HEK293 (cell line): ENCODE data around the gene AGMAT.

ENCODE experiments used
- CTCF ChIA-PET: fragments of 350-600 bp; formaldehyde crosslinking; extraction: SDS; loops from one replicate; lab custom pipeline; 2021; ENCODE audit warnings: antibody characterized with exemption; lab: Yijun Ruan, JAX
- POLR2A ChIA-PET: fragments of 300-600 bp; formaldehyde crosslinking; extraction: SDS; loops from one replicate; lab custom pipeline; 2020; ENCODE audit warnings: antibody characterized with exemption, inconsistent platforms; lab: Yijun Ruan, JAX
- H3K27ac ChIP-seq: fragments of 200-500 bp; sonication (Bioruptor generic); 2 replicates; pipeline ENCODE4 v1.5.1; 2014; ENCODE audit warnings: low read depth, low read length, control low read depth, inconsistent platforms; ENCODE audit errors: extremely low read depth
- H3K36me3 ChIP-seq, 2 experiments: fragments of 200-500 bp in 1 of 2; sonication (Bioruptor generic) in 1 of 2; 1 replicate in 1 of 2; 2 replicates in 1 of 2; pipeline ENCODE4 v1.5.1; 2014 to 2017; ENCODE audit warnings: inconsistent platforms in 2 of 2, low read length in 2 of 2; ENCODE audit not compliant: control insufficient read depth in 2 of 2, insufficient read depth in 1 of 2
- H3K4me1 ChIP-seq: fragments of 200-500 bp; sonication (Bioruptor generic); 2 replicates; pipeline ENCODE4 v1.5.1; 2014; ENCODE audit warnings: mild to moderate bottlenecking, low read length, inconsistent platforms; ENCODE audit not compliant: control insufficient read depth, insufficient read depth
- H3K4me3 ChIP-seq: 2 replicates; pipeline ENCODE4 v1.5.1; 2011; ENCODE audit warnings: low read depth, mild to moderate bottlenecking, control low read depth, low read length, moderate library complexity
- H3K9me3 ChIP-seq: fragments of 200-500 bp; sonication (Bioruptor generic); 2 replicates; pipeline ENCODE4 v1.5.1; 2014; ENCODE audit warnings: low read depth, low read length, inconsistent platforms; ENCODE audit not compliant: control insufficient read depth, insufficient read depth
- EGR2 ChIP-seq: fragments of 450-650 bp; formaldehyde crosslinking; IDR thresholded peaks from 2 replicates; pipeline ENCODE4 v1.5.1; 2016; ENCODE audit warnings: low read depth, missing biosample characterization, missing genetic modification characterization
- GFI1B ChIP-seq: fragments of 450-650 bp; formaldehyde crosslinking; IDR thresholded peaks from 2 replicates; pipeline ENCODE4 v1.5.1; 2016; ENCODE audit warnings: missing biosample characterization, missing genetic modification characterization
- IKZF3 ChIP-seq: fragments of 450-650 bp; IDR thresholded peaks from 2 replicates; pipeline ENCODE4 v1.5.0; 2018; ENCODE audit warnings: missing biosample characterization, mild to moderate bottlenecking, missing genetic modification characterization, moderate library complexity
- KLF16 ChIP-seq: fragments of 450-650 bp; formaldehyde crosslinking; IDR thresholded peaks from 2 replicates; pipeline ENCODE4 v1.5.1; 2017; ENCODE audit warnings: missing biosample characterization, missing genetic modification characterization
- SCRT2 ChIP-seq: fragments of 450-650 bp; formaldehyde crosslinking; IDR thresholded peaks from 2 replicates; pipeline ENCODE4 v1.5.1; 2016; ENCODE audit warnings: missing biosample characterization, missing genetic modification characterization
- SP7 ChIP-seq: fragments of 450-650 bp; formaldehyde crosslinking; IDR thresholded peaks from 2 replicates; pipeline ENCODE4 v1.5.1; 2016; ENCODE audit warnings: missing biosample characterization, missing genetic modification characterization
- TRIM28 ChIP-seq: IDR thresholded peaks from 2 replicates; pipeline ENCODE4 v1.6.1; 2011; ENCODE audit warnings: low read length, control low read depth, borderline replicate concordance
- WT1 ChIP-seq: fragments of 450-650 bp; formaldehyde crosslinking; IDR thresholded peaks from 2 replicates; pipeline ENCODE4 v1.5.1; 2016; ENCODE audit warnings: missing biosample characterization, missing genetic modification characterization
- YY2 ChIP-seq: fragments of 450-650 bp; formaldehyde crosslinking; IDR thresholded peaks from 2 replicates; pipeline ENCODE4 v1.5.1; 2016; ENCODE audit warnings: missing biosample characterization, missing genetic modification characterization
- ZBTB10 ChIP-seq: fragments of 450-650 bp; formaldehyde crosslinking; IDR thresholded peaks from 2 replicates; pipeline ENCODE4 v1.5.1; 2016; ENCODE audit warnings: missing biosample characterization, missing genetic modification characterization
- ZFP37 ChIP-seq: fragments of 450-650 bp; formaldehyde crosslinking; IDR thresholded peaks from 2 replicates; pipeline ENCODE4 v1.5.1; 2016; ENCODE audit warnings: missing biosample characterization, missing genetic modification characterization
- ZNF132 ChIP-seq: fragments of 450-650 bp; formaldehyde crosslinking; IDR thresholded peaks from 2 replicates; pipeline ENCODE4 v1.5.1; 2017; ENCODE audit warnings: missing biosample characterization, missing genetic modification characterization, borderline replicate concordance
- ZNF140 ChIP-seq: fragments of 450-650 bp; formaldehyde crosslinking; IDR thresholded peaks from 2 replicates; pipeline ENCODE4 v1.5.1; 2016; ENCODE audit warnings: missing biosample characterization, missing genetic modification characterization
- ZNF19 ChIP-seq: fragments of 450-650 bp; formaldehyde crosslinking; IDR thresholded peaks from 2 replicates; pipeline ENCODE4; 2016; ENCODE audit warnings: missing biosample characterization, missing genetic modification characterization, low read depth
- ZNF274 ChIP-seq, 2 experiments: fragments of 200-500 bp in 1 of 2; fragments of 450-650 bp in 1 of 2; sonication (Bioruptor generic) in 1 of 2; formaldehyde crosslinking in 1 of 2; IDR thresholded peaks; 2 replicates each; pipeline versions ENCODE4 v1.5.1 to v1.6.1; 2014 to 2016; ENCODE audit warnings: borderline replicate concordance in 1 of 2, inconsistent platforms in 1 of 2, low read length in 1 of 2, missing biosample characterization in 1 of 2, missing genetic modification characterization in 1 of 2
- ZNF280C ChIP-seq: fragments of 450-650 bp; formaldehyde crosslinking; IDR thresholded peaks from 2 replicates; pipeline ENCODE4 v1.5.1; 2016; ENCODE audit warnings: missing biosample characterization, missing genetic modification characterization
- ZNF311 ChIP-seq: fragments of 450-650 bp; formaldehyde crosslinking; IDR thresholded peaks from 2 replicates; pipeline ENCODE4 v1.5.1; 2017; ENCODE audit warnings: missing biosample characterization, missing genetic modification characterization, borderline replicate concordance
- ZNF324 ChIP-seq: fragments of 450-650 bp; formaldehyde crosslinking; IDR thresholded peaks from 2 replicates; pipeline ENCODE4 v1.5.1; 2016; ENCODE audit warnings: missing biosample characterization, missing genetic modification characterization
- ZNF449 ChIP-seq: fragments of 450-650 bp; formaldehyde crosslinking; IDR thresholded peaks from 2 replicates; pipeline ENCODE4 v1.5.1; 2017; ENCODE audit warnings: missing biosample characterization, mild to moderate bottlenecking, missing genetic modification characterization, moderate library complexity
- ZNF513 ChIP-seq: fragments of 450-650 bp; IDR thresholded peaks from 2 replicates; pipeline ENCODE4 v1.5.1; 2018; ENCODE audit warnings: missing biosample characterization, missing genetic modification characterization
- ZNF548 ChIP-seq: fragments of 450-650 bp; formaldehyde crosslinking; IDR thresholded peaks from 2 replicates; pipeline ENCODE4 v1.5.1; 2016; ENCODE audit warnings: missing biosample characterization, missing genetic modification characterization
- ZNF610 ChIP-seq: fragments of 450-650 bp; formaldehyde crosslinking; IDR thresholded peaks from 2 replicates; pipeline ENCODE4 v1.5.1; 2016; ENCODE audit warnings: missing biosample characterization, missing genetic modification characterization, borderline replicate concordance
- ZNF621 ChIP-seq: fragments of 450-650 bp; formaldehyde crosslinking; IDR thresholded peaks from 2 replicates; pipeline ENCODE4 v1.5.1; 2017; ENCODE audit warnings: missing biosample characterization, missing genetic modification characterization
- ZNF664 ChIP-seq: fragments of 450-650 bp; formaldehyde crosslinking; IDR thresholded peaks from 2 replicates; pipeline ENCODE4 v1.5.1; 2016; ENCODE audit warnings: missing biosample characterization, missing genetic modification characterization
- ZNF701 ChIP-seq: fragments of 450-650 bp; formaldehyde crosslinking; IDR thresholded peaks from 2 replicates; pipeline ENCODE4 v1.5.1; 2016; ENCODE audit warnings: missing biosample characterization, missing genetic modification characterization
- ZSCAN5A ChIP-seq: fragments of 450-650 bp; formaldehyde crosslinking; IDR thresholded peaks from 2 replicates; pipeline ENCODE4 v1.5.1; 2016; ENCODE audit warnings: missing biosample characterization, missing genetic modification characterization

Gene AGMAT

GRCh38 chr1:15592285-15592684, 7.4 kb upstream of the AGMAT start:
- ChIA-PET POLR2A (interaction anchor here (1.3 kb wide), 1 partner anchor 11 kb away, joined by 3 read pairs; no protein-coding TSS in a partner anchor), CTCF (interaction anchor here (0.6 kb wide), 1 partner anchor 20 kb away, joined by 3 read pairs; no protein-coding TSS in a partner anchor)
- H3K27ac ChIP-seq = no peak overlapping the region
- no peak overlapping the region for H3K4me3 ChIP-seq
- TF ChIP-seq WT1 (tag by site-specific recombination) (no peak), IKZF3 (no peak), SP7 (tag by site-specific recombination) (no peak), SCRT2 (no peak), ZNF132 (no peak), ZNF449 (tag by site-specific recombination) (no peak), YY2 (tag by site-specific recombination) (no peak), ZNF280C (tag by site-specific recombination) (no peak), ZFP37 (tag by site-specific recombination) (no peak), GFI1B (tag by site-specific recombination) (no peak), TRIM28 (no peak), ZNF311 (tag by site-specific recombination) (no peak), ZNF513 (no peak), ZNF548 (tag by site-specific recombination) (no peak), ZSCAN5A (tag by site-specific recombination) (no peak), ZNF621 (tag by site-specific recombination) (no peak), ZNF701 (no peak)
- no peaks in the 10 kb centered on the region for H3K4me1 ChIP-seq
- H3K9me3 ChIP-seq = no peaks in the 10 kb centered on the region
- H3K36me3 ChIP-seq = no peaks in the 10 kb centered on the region

GRCh38 chr1:15583016-15583706, 1.7 kb downstream of the AGMAT start:
- no peaks in the 10 kb centered on the region for H3K4me1 ChIP-seq
- no peak overlapping the region for H3K4me3 ChIP-seq
- CTCF ChIA-PET = no interaction called here
- H3K9me3 ChIP-seq = no peaks in the 10 kb centered on the region
- H3K36me3 ChIP-seq = no peaks in the 10 kb centered on the region
- H3K27ac ChIP-seq = no peak overlapping the region
- POLR2A ChIA-PET = no interaction called here
- no peak for TF ChIP-seq ZNF132
- no peak for TF ChIP-seq ZNF274 (IDR thresholded peaks at IDR 0.05; ENCODE audit: low read length)
- no peak for TF ChIP-seq ZNF274 (tag by site-specific recombination; IDR thresholded peaks at IDR 0.05; ENCODE audit: borderline replicate concordance)
- no peak for TF ChIP-seq ZNF19 (tag by site-specific recombination)
- TF ChIP-seq ZNF664 (tag by site-specific recombination) = no peak
- TF ChIP-seq KLF16 = no peak
- no peak for TF ChIP-seq ZNF324
- no peak for TF ChIP-seq ZBTB10 (tag by site-specific recombination)
- TF ChIP-seq EGR2 (tag by site-specific recombination) = no peak
- no peak for TF ChIP-seq YY2 (tag by site-specific recombination)
- TF ChIP-seq ZNF140 (tag by site-specific recombination) = no peak
- no peak for TF ChIP-seq ZNF610
